Pancreas (tissue), 10 donors: ENCODE data around the gene TMEM205. TPM values are rescaled to one million over a fixed set of nuclear protein-coding genes. Genes with fewer than 3 reads are reported as not detected.
A peak's percentile ranks its signal among the peaks of the same experiment; 100 is the strongest.

ENCODE experiments used
- ATAC-seq, 4 donors: fragments of 200-7000 bp; cut with Tn5 transposase; one replicate each; pipeline versions ENCODE4 v1.8.0 to v1.9.1; 2020; ENCODE audit warnings: mild to moderate bottlenecking in 4 of 4, moderate library complexity in 4 of 4
- DNase-seq, 6 donors: peaks; one replicate each; pipeline ENCODE4 v3.0.0-alpha.2; 2020
- FAIRE-seq: peaks from 2 replicates; lab custom pipeline; 2012; peaks lifted over from hg19 to GRCh38; lab: Jason Lieb, UNC
- H3K27ac ChIP-seq, 4 donors: fragments of 200-600 bp; sonication (generic); 1 replicate in 3 of 4; 2 replicates in 1 of 4; pipeline versions ENCODE4 v1.5.0 to v1.8.0; 2020
- H3K27me3 ChIP-seq, 4 donors: fragments of 200-600 bp; one replicate each; pipeline ENCODE4 v1.8.0; 2021
- H3K36me3 ChIP-seq, 3 donors: fragments of 200-600 bp; sonication (generic) in 1 of 3; one replicate each; pipeline versions ENCODE4 v1.5.0 to v1.8.0; 2020 to 2021
- H3K4me1 ChIP-seq, 3 donors: fragments of 200-600 bp; one replicate each; pipeline ENCODE4 v1.8.0; 2021
- H3K4me3 ChIP-seq, 4 donors: fragments of 200-600 bp; sonication (generic) in 2 of 4; one replicate each; pipeline versions ENCODE4 v1.5.0 to v1.8.0; 2020 to 2021
- H3K9me3 ChIP-seq, 4 donors: fragments of 200-600 bp; one replicate each; pipeline ENCODE4 v1.8.0; 2021
- CTCF ChIP-seq, 4 donors: fragments of 200-600 bp; sonication (generic) in 3 of 4; IDR thresholded peaks; one replicate each; pipeline versions ENCODE4 v1.5.0 to v1.8.0; 2021; ENCODE audit warnings: antibody characterized with exemption in 4 of 4
- WGBS, 2 donors: extraction: QIAGEN DNeasy Blood & Tissue Kit; methylation state at CpG; one replicate each; pipeline ENCODE4 v1.1.7; 2013; 5-methylcytosine and 5-hydroxymethylcytosine counted together
- intact Hi-C, 3 donors: fragments of 100-400 bp; cut with DNase I; formaldehyde crosslinking; loops; one replicate each; pipeline versions ENCODE4 v1.11.1 to v1.14.2; 2022
- polyA plus RNA-seq, 2 donors: library from polyadenylated mRNA; stranded (reverse); fragments of 200-250 nt; gene quantifications; one replicate each; pipeline ENCODE4 v1.2.3, GENCODE V29; 2013
- total RNA-seq, 6 donors: library from RNA; stranded (reverse); fragmentation: NEBNext Ultra II Directional in 4 of 6; extraction: Animal tissue kit (Norgen Biotek cat#: 25700) in 4 of 6; gene quantifications; one replicate each; pipeline versions ENCODE4 v1.2.1 to v1.2.4, GENCODE V29; 2021 to 2023
- donor health status: healthy with polysubstance abuse.
- donor health status: DM: no; HTN: no; CAD: no; lungs with moderate emphysema.
- donor health status: DM: no; HTN: no; CAD: no.
- donor health status: control.
- donor health status: control.
- donor health status: Bipolar disorder and iron deficiency.
- donor health status: DM: yes; HTN: yes; CAD: no.
- donor health status: DM: no; HTN: no; CAD: no.
- donor health status: DM: no; HTN: no; CAD: no.
- donor health status: DM: yes; HTN: yes; CAD: no.

TMEM205 gene
- total and polyA plus RNA-seq, 8 donors: 41.4 to 175 (median 57.9) TPM

GRCh38 chr19:11363881-11364280 is 17.8 kb upstream of the TMEM205 start:
- no peak overlapping the region for H3K27ac ChIP-seq
- DNase-seq (no peak), FAIRE-seq (no peak), ATAC-seq (no peak)
- H3K27me3 ChIP-seq: no peaks in the 10 kb centered on the region
- intact Hi-C loops: no loop called here
- no peaks in the 10 kb centered on the region for H3K36me3 ChIP-seq
- TF ChIP-seq CTCF (IDR thresholded peaks at IDR 0.05): no peak
- H3K4me1 ChIP-seq: no peaks in the 10 kb centered on the region
- H3K9me3 ChIP-seq: no peaks in the 10 kb centered on the region
- H3K4me3 ChIP-seq: no peak overlapping the region
- WGBS, 2 donors: 92 to 93% methylated on average over 10 of the region's 10 CpGs

- ATAC-seq: no peak
- FAIRE-seq: no peak
- Histone ChIP-seq H3K27ac (no peak overlapping the region), H3K36me3 (no peaks in the 10 kb centered on the region), H3K27me3 (no peaks in the 10 kb centered on the region), H3K9me3 (no peaks in the 10 kb centered on the region), H3K4me1 (no peaks in the 10 kb centered on the region), H3K4me3 (no peak overlapping the region)
- intact Hi-C loops: no loop called here
- no peak for TF ChIP-seq CTCF (IDR thresholded peaks at IDR 0.05)
- 89 to 92% methylated on average over 35 of the region's 35 CpGs for WGBS, 2 donors
- peak in 1 of 6 donors; percentile 35 for DNase-seq
Observed at GRCh38 chr19:11361771-11362731, 16.0 kb upstream of the TMEM205 start.

GRCh38 chr19:11361037-11361770 is 15.1 kb upstream of the TMEM205 start:
- no peak for TF ChIP-seq CTCF (IDR thresholded peaks at IDR 0.05)
- WGBS, 2 donors: 69 to 71% methylated on average over 43 of the region's 43 CpGs
- no peaks in the 10 kb centered on the region for H3K9me3 ChIP-seq
- no peaks in the 10 kb centered on the region for H3K36me3 ChIP-seq
- H3K27ac ChIP-seq: no peak overlapping the region
- ATAC-seq (peak; percentile 22 to 86 (median 60)), FAIRE-seq (no peak), DNase-seq (peak in 5 of 6 donors; percentile 56 to 84 (median 72))
- no peaks in the 10 kb centered on the region for H3K4me1 ChIP-seq
- H3K4me3 ChIP-seq: no peak overlapping the region
- intact Hi-C loops: no loop called here
- H3K27me3 ChIP-seq: no peaks in the 10 kb centered on the region

GRCh38 chr19:11359421-11359820 is 13.4 kb upstream of the TMEM205 start:
- ATAC-seq (no peak), FAIRE-seq (no peak)
- H3K36me3 ChIP-seq: no peaks in the 10 kb centered on the region

More at GRCh38 chr19:11359421-11359820, 13.4 kb upstream of the TMEM205 start:
- peaks cover 0 to 4% (median 0%) of the 10 kb centered on the region in 3 donors for H3K4me1 ChIP-seq
- H3K9me3 ChIP-seq: no peaks in the 10 kb centered on the region
- H3K27me3 ChIP-seq: no peaks in the 10 kb centered on the region
- H3K27ac ChIP-seq: no peak overlapping the region
- WGBS, 2 donors: 86 to 89% methylated on average over 11 of the region's 11 CpGs
- H3K4me3 ChIP-seq: no peak overlapping the region
- intact Hi-C loops: no loop called here
- DNase-seq: no peak
- no peak for TF ChIP-seq CTCF (IDR thresholded peaks at IDR 0.05)
